K562 (cell line): ENCODE measurements around the gene DUOX2. TPM values are rescaled to one million over a fixed set of nuclear protein-coding genes. Genes with fewer than 3 reads are reported as not detected.
A peak's percentile ranks its signal among the peaks of the same experiment; 100 is the strongest.

Experiments
- ARID2 ChIP-seq: fragments of 450-650 bp; IDR thresholded peaks from 2 replicates; pipeline ENCODE4 v1.6.1; 2017; ENCODE audit warnings: antibody characterized with exemption, mild to moderate bottlenecking
- ASH1L ChIP-seq: fragments of 450-650 bp; IDR thresholded peaks from 2 replicates; pipeline ENCODE4 v1.6.1; 2018; ENCODE audit warnings: borderline replicate concordance, mild to moderate bottlenecking, low read depth; ENCODE audit not compliant: partially characterized antibody
- CGGBP1 ChIP-seq: fragments of 250-450 bp; sonication (Bioruptor Pico); IDR thresholded peaks from 2 replicates; pipeline ENCODE4 v1.9.0; 2021; ENCODE audit warnings: mild to moderate bottlenecking
- DLX4 ChIP-seq: fragments of 250-450 bp; sonication (Bioruptor Pico); IDR thresholded peaks from 2 replicates; pipeline ENCODE4 v1.6.1; 2021; ENCODE audit warnings: mild to moderate bottlenecking
- DNMT1 ChIP-seq: fragments of 450-650 bp; IDR thresholded peaks from 2 replicates; pipeline ENCODE4 v1.6.1; 2016; ENCODE audit warnings: antibody characterized with exemption, mild to moderate bottlenecking
- EP400 ChIP-seq: fragments of 450-650 bp; IDR thresholded peaks from 2 replicates; pipeline ENCODE4 v1.6.1; 2017; ENCODE audit warnings: antibody characterized with exemption, mild to moderate bottlenecking, moderate library complexity
- ERF ChIP-seq: fragments of 450-650 bp; formaldehyde crosslinking; IDR thresholded peaks from 2 replicates; pipeline ENCODE4 v1.4.0; 2020; ENCODE audit warnings: mild to moderate bottlenecking, mixed read lengths
- FOXA1 ChIP-seq: fragments of 450-650 bp; IDR thresholded peaks from 2 replicates; pipeline ENCODE4 v1.6.1; 2016; ENCODE audit warnings: mild to moderate bottlenecking, borderline replicate concordance
- MED1 ChIP-seq: sonication (generic); formaldehyde crosslinking; IDR thresholded peaks from 2 replicates; pipeline ENCODE4 v1.8.1; 2023; ENCODE audit warnings: missing genetic modification reagents, borderline replicate concordance
- MEIS2 ChIP-seq: fragments of 450-650 bp; IDR thresholded peaks from 2 replicates; pipeline ENCODE4 v1.6.1; 2014; ENCODE audit warnings: mild to moderate bottlenecking; ENCODE audit not compliant: partially characterized antibody
- PHB ChIP-seq: fragments of 250-450 bp; sonication (Bioruptor Pico); IDR thresholded peaks from 2 replicates; pipeline ENCODE4 v1.5.0; 2021
- PML ChIP-seq: IDR thresholded peaks from 2 replicates; pipeline ENCODE4 v1.6.1; 2012; ENCODE audit warnings: low read length, inconsistent platforms
- POLR2H ChIP-seq: IDR thresholded peaks from 2 replicates; pipeline ENCODE4 v1.6.1; 2016; ENCODE audit warnings: missing genetic modification characterization, low read depth, mild to moderate bottlenecking, control low read depth, missing compliant biosample characterization, moderate library complexity
- PPARD ChIP-seq: fragments of 250-450 bp; sonication (Bioruptor Pico); IDR thresholded peaks from 2 replicates; pipeline ENCODE4 v1.8.0; 2022; ENCODE audit warnings: inconsistent platforms, mild to moderate bottlenecking, moderate library complexity
- PRPF4 ChIP-seq: fragments of 200-400 bp; formaldehyde crosslinking; IDR thresholded peaks from one replicate; pipeline ENCODE4 v1.6.1; 2017; ENCODE audit warnings: low read length, low read depth, mild to moderate bottlenecking; ENCODE audit not compliant: insufficient read depth, poor library complexity, severe bottlenecking
- RFX1 ChIP-seq: fragments of 450-650 bp; IDR thresholded peaks from 2 replicates; pipeline ENCODE4 v1.6.1; 2016; ENCODE audit warnings: mild to moderate bottlenecking, moderate library complexity
- SAP30 ChIP-seq: fragments of 200-600 bp; sonication (generic); IDR thresholded peaks from 2 replicates; pipeline ENCODE4 v1.6.1; 2012; ENCODE audit warnings: borderline replicate concordance, low read depth, mild to moderate bottlenecking, moderate library complexity, low read length, control low read depth, inconsistent platforms; ENCODE audit not compliant: insufficient read depth, poor library complexity, severe bottlenecking
- SP1 ChIP-seq: sonication (generic); formaldehyde crosslinking; IDR thresholded peaks from 2 replicates; pipeline ENCODE4 v1.8.1; 2022; ENCODE audit warnings: mild to moderate bottlenecking, missing genetic modification reagents
- TBL1XR1 ChIP-seq, 2 experiments: IDR thresholded peaks; 2 replicates each; pipeline ENCODE4 v1.6.1; 2012; ENCODE audit warnings: improper control_type of control experiment in 2 of 2, low read length in 2 of 2, mild to moderate bottlenecking in 1 of 2
- ZBTB7A ChIP-seq: IDR thresholded peaks from 2 replicates; pipeline ENCODE4 v1.6.1; 2011; ENCODE audit warnings: low read depth, mild to moderate bottlenecking, low read length, moderate library complexity, borderline replicate concordance; ENCODE audit not compliant: control insufficient read depth
- ZKSCAN8 ChIP-seq: fragments of 200-800 bp; sonication (Bioruptor generic); IDR thresholded peaks from 2 replicates; pipeline ENCODE4 v1.6.1; 2016; ENCODE audit warnings: missing genetic modification characterization, missing compliant biosample characterization
- ZNF140 ChIP-seq: fragments of 250-450 bp; sonication (Bioruptor Pico); IDR thresholded peaks from 2 replicates; pipeline ENCODE4 v1.8.0; 2021; ENCODE audit warnings: moderate library complexity, mild to moderate bottlenecking, inconsistent platforms
- ZNF239 ChIP-seq: fragments of 250-450 bp; sonication (Bioruptor Pico); IDR thresholded peaks from 2 replicates; pipeline ENCODE4 v1.4.0; 2020; ENCODE audit warnings: mild to moderate bottlenecking
- ZNF263 ChIP-seq: sonication (generic); formaldehyde crosslinking; IDR thresholded peaks from 2 replicates; pipeline ENCODE4 v1.8.0; 2022; ENCODE audit warnings: mild to moderate bottlenecking, missing genetic modification reagents, borderline replicate concordance
- ZNF282 ChIP-seq: sonication (generic); formaldehyde crosslinking; IDR thresholded peaks from 2 replicates; pipeline ENCODE4 v1.8.1; 2023; ENCODE audit warnings: missing genetic modification reagents
- ZNF311 ChIP-seq: fragments of 250-450 bp; sonication (Bioruptor Pico); IDR thresholded peaks from 2 replicates; pipeline ENCODE4 v1.4.0; 2020; ENCODE audit warnings: mild to moderate bottlenecking, moderate library complexity
- ZNF41 ChIP-seq: fragments of 250-450 bp; sonication (Bioruptor Pico); conservative IDR thresholded peaks from 2 replicates; pipeline ENCODE4 v1.4.0; 2020; ENCODE audit warnings: mild to moderate bottlenecking
- ZNF431 ChIP-seq: sonication (generic); formaldehyde crosslinking; IDR thresholded peaks from 2 replicates; pipeline ENCODE4 v1.8.0; 2022; ENCODE audit warnings: mild to moderate bottlenecking, missing genetic modification reagents
- polyA plus RNA-seq, 8 experiments: library from polyadenylated mRNA; depleted of rRNA in 4 of 8; stranded (reverse) in 5 of 8; unstranded in 3 of 8; fragments of >200 nt; fragmentation: Nextera tagmentation in 2 of 8; fragmentation: Illumina TruSeq in 1 of 8; extraction: Ambion mirVana in 2 of 8; extraction: Trizol in 1 of 8; gene quantifications; 2 replicates each; pipeline versions ENCODE4 v1.2.1 to v1.2.3, GENCODE V29; 2011 to 2014; ENCODE audit warnings: inconsistent platforms in 1 of 8, missing spikeins in 1 of 8
- total RNA-seq, 7 experiments: library from RNA; depleted of rRNA in 6 of 7; stranded (reverse); fragments of >200 nt in 6 of 7; fragmentation: Illumina TruSeq in 2 of 7; extraction: Trizol in 2 of 7; gene quantifications; 2 replicates each; pipeline versions ENCODE4 v1.2.1 to v1.2.3, GENCODE V29; 2011 to 2021; ENCODE audit warnings: low replicate concordance in 1 of 7

Gene DUOX2
- total and polyA plus RNA-seq, 9 of the 15 experiments (the other 6 are each of a cell fraction or from before 2014, with no cell fraction given): 0.01 to 0.03 (median 0.02) TPM; not detected in 6

GRCh38 chr15:45118131-45118588 lies 4.2 kb upstream of the DUOX2 start (continued):
- TF ChIP-seq ZNF41 (CRISPR knock-in tag) (no peak), POLR2H (tag) (no peak), FOXA1 (no peak), SP1 (CRISPR knock-in tag) (no peak), ASH1L (no peak), MED1 (CRISPR knock-in tag) (no peak), RFX1 (no peak), ZNF311 (CRISPR knock-in tag) (no peak), SAP30 (no peak), ZNF282 (CRISPR knock-in tag) (no peak), PHB (CRISPR knock-in tag) (no peak), ERF (CRISPR knock-in tag) (no peak), ZNF263 (CRISPR knock-in tag) (no peak), EP400 (no peak), MEIS2 (peak; percentile 47), PRPF4 (no peak), DLX4 (CRISPR knock-in tag) (no peak), PML (no peak), ZNF140 (CRISPR knock-in tag) (no peak), ZNF431 (CRISPR knock-in tag) (no peak), TBL1XR1 (IDR thresholded peaks at IDR 0.05; ENCODE audit: low read length in 2 of 2) (0 out of 4 replicates have a peak, but pooled peaks of 1 of the 2 experiments have one; percentile 21), CGGBP1 (no peak), ARID2 (peak; percentile 87), ZKSCAN8 (CRISPR knock-in tag) (no peak), PPARD (CRISPR knock-in tag) (no peak), ZNF239 (CRISPR knock-in tag) (no peak), DNMT1 (no peak), ZBTB7A (peak; percentile 50; the same call in 1 of the 2 replicates)
